Stimulated activated CD8-positive, alpha-beta memory T cell treated with anti-CD3 and anti-CD28 coated beads, Interleukin-15, amount 100 ng/mL, for 1 hour (primary cell): ENCODE results near the gene KLF1.
"Not testable (repeated sequence)": the region's sequence is repeated elsewhere in the genome, so short reads cannot be mapped to it uniquely, and the experiment has no call there.

Experiments used
- DNase-seq: peaks from one replicate; pipeline ENCODE4 v3.0.0-alpha.2; 2020; ENCODE audit warnings: low read depth

KLF1 gene

DNA sequence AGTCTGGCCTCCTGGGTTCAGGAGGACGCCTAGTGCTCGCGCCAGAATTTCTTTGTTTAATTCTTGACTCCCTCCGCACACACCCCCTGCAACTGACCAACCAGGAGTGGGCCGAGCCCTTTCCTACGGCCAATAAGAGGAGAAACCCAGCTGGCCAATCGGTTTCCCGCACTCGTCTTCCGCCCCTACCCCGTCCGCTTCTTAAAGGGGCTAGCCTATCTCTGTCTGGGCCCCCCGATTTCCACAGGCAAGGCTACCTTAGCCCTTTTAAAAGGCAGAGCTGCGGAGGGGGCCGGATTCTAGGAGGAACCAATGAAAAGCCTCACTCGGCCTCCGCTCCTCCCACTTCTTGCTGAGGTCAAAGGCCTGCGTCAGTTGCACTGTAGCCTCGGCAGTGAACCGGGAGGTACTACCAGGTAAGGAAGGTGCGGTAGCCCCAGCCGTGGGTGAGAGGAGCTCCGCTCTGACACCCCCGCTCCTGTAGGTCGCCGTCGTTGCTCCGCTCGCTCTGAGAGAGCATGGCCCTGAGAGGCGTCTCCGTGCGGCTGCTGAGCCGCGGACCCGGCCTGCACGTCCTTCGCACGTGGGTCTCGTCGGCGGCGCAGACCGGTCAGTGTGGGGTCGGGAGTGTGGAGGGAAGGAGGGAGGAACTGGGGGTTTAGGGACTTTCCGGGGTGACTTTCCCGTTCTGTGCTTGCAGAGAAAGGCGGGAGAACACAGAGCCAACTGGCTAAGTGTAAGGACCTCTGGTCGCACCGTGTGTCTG is 4.0 kb upstream of the KLF1 start, which contains the start of gene GCDH:
Gene GCDH (plus strand): TSS at position 374 of the 766 bp plus-strand sequence. CDS start 145 bp downstream, at position 519.
- peak; percentile 89 for DNase-seq

GRCh38 chr19:12890299-12890786 is 3.3 kb upstream of the KLF1 start:
- DNase-seq, result not testable (repeated sequence)

DNA sequence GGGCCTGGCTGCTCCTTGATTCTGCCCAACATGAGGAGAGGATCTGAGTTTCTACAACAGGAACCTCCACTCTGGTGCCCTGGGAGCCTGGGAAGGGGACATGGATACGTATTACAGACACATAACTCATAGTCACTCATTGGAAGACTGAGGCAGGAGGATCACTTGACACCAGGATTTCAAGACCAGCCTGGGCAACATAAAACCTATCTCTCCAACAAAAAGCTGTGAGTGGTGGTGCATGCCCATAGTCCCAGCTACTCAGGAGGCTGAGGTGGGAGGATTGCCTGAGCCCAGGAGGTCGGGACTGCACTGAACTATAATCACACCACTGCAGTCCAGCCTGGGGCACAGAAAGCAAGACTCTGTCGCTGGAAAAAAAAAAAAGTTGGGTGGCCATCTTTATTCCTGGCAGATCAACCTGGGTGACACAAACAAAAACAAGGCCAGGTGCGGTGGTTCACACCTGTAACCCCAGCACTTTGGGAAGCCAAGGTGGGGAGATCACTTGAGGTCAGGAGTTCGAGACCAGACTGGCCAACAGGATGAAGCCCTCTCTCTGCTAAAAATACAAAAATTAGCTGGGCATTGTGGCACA is 1.1 kb upstream of the KLF1 start:
- DNase-seq, result no peak

GRCh38 chr19:12886651-12886968 is 391 bp downstream of the KLF1 start:
- DNase-seq, result no peak

DNA sequence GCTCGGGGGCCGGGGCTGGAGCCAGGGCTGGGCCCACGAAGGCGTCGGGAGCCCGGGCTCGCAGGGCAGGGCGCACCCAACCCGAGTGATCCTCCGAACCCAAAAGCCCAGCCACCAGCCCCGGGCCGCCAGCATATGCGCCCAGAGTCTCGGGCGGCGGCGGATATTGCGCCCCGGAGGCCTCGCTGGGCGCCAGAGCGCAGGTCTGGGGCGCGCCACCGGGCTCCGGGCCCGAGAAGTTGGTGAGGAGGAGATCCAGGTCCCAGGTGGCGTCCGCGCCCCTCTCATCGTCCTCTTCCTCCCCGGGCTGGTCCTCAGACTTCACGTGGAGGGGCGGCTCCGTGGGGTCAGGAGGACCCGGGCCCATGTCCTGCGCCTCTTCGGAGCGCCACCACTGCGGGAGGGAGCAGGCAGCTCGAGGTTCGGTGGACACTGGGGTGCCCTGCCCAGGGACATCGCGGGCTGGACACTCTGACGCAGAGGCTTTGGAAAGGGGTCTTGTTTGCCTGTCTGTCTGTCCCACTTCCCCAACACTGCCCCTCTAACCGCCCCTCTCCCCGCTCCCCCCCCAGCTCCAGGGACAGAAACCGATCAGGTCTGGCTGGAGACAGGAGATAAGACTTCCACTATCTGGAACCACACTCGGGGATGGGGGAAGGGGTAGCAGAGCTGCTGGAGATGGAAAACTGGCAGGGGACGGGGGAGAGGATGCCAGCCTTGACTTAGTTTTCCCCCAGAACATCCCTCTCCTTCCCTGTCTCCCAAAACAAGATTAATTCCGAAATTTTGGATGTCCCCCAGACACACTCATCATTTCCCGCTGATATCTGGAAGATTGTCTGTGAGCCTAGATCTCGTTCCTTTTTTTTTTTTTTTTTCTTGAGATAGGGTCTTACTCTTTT is 1.0 kb downstream of the KLF1 start:
- DNase-seq, result no peak

DNA sequence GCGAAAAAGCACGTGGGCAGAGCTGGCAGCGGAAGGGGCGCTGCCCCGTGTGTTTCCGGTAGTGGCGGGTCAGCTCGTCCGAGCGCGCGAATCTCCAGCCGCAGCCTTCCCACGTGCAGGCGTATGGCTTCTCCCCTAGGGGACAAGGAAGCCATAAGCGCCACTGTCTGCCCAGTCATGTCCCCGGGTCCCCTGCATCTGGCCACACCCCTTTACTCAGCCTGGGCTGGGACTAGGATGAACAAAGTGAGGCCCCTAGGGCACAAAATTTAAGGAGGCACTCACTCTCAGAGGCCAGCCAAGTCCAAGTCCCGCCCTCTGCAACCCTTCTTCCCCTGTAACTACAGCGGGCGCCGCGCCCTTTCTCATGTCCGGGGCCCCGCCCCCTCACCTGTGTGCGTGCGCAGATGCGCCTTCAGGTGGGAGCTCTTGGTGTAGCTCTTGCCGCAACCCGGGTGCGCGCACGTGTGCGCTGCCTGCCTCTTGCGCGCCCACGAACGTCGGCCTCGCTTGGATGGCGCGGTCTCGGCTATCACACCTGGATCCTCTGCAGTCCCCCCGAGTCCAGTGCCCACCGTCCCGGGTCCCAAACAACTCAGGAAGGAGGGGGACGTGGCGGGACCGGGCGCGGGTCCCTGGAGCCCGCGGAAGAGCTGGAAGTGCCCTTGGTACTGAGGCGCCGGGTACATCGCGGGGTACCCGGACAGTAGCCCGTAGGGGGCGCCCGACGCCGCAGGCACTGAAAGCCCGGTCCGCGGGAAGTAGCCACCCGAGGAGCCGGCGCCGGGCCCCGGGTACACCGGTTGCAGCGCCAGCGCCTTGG is 1.9 kb downstream of the KLF1 start:
- DNase-seq, result peak; percentile 63

- no peak for DNase-seq
These were observed 2.4 kb downstream of the KLF1 start for GRCh38 chr19:12884627-12884925.

- DNase-seq, result no peak
These were observed 2.8 kb downstream of the KLF1 start for GRCh38 chr19:12884202-12884601.

GRCh38 chr19:12882589-12882988 is 4.4 kb downstream of the KLF1 start:
- DNase-seq, result no peak

DNA sequence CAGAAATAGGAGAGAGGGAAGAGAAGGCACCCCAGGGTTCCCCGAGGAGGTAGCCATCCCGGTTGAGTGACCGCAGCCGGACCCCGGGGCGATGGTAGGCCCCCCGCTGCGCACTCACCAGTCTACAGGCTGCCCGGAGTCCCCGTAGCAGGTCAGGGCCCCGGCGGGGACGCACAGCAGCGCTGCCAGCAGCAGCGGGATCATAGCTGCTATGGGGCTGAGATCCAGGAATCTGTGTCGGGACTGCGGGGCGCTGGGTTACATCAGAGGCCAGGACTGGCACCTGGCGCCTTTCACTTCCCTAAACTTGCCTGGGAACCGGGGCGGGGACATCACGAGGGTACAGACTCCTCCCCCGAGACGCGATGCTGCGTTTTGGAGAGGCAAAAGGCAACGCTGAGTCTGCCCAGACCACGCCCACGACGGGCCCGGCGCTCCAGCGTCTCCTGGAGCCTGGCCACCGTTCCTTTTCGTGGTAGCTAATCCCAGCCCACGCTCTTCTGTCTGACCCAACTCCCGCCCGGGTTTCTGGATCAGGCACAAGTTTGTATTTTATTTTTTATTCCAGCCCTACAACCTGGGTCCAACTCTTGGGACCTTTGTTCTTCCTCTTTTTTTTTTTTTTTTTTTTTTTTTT is 5.7 kb downstream of the KLF1 start, which contains the start of gene DNASE2:
Gene DNASE2 (minus strand): TSS at position 278 of the 637 bp plus-strand sequence. CDS start 74 bp downstream, at position 204.
- DNase-seq, result peak; percentile 71

- no peak for DNase-seq
These were observed 6.3 kb downstream of the KLF1 start for GRCh38 chr19:12880551-12881171.

DNA sequence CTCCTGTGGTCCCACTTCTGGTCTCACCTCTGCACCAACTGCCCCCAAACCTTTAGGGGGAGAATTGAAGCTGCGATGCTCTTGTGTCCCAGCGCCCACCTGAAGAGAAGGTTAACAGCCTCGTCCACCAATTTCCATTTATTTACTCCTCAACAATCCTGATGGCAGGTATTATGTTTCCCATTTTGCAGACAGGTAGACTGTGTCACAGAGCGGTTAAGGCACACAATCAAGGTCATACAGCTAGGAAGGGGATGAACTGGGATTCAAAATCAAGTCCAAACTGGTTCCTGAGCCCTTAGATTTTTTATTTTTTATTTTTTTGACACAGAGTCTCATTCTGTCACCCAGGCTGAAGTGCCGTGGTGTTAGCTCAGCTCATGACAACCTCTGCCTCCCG is 11.9 kb downstream of the KLF1 start:
- DNase-seq, result no peak

DNA sequence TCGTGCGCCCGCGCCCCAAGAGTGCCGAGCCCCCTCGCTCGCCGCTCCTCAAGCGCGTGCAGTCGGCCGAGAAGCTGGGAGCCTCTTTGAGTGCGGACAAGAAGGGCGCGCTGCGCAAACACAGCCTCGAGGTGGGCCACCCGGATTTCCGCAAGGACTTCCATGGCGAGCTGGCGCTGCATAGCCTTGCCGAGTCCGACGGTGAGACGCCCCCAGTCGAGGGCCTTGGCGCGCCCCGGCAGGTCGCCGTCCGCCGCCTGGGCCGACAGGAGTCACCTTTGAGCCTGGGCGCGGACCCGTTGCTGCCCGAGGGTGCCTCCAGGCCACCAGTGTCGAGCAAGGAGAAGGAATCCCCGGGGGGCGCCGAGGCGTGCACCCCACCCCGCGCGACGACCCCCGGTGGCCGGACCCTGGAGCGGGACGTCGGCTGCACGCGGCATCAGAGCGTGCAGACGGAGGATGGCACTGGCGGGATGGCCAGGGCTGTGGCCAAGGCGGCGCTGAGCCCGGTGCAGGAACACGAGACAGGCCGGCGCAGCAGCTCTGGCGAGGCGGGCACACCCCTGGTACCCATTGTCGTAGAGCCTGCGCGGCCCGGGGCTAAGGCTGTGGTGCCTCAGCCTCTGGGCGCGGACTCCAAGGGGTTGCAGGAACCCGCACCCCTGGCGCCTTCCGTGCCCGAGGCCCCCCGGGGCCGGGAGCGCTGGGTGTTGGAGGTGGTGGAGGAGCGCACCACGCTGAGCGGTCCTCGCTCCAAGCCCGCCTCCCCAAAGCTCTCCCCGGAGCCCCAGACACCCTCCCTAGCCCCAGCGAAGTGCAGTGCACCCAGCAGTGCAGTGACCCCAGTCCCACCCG is 12.9 kb downstream of the KLF1 start:
- DNase-seq, result no peak

DNA sequence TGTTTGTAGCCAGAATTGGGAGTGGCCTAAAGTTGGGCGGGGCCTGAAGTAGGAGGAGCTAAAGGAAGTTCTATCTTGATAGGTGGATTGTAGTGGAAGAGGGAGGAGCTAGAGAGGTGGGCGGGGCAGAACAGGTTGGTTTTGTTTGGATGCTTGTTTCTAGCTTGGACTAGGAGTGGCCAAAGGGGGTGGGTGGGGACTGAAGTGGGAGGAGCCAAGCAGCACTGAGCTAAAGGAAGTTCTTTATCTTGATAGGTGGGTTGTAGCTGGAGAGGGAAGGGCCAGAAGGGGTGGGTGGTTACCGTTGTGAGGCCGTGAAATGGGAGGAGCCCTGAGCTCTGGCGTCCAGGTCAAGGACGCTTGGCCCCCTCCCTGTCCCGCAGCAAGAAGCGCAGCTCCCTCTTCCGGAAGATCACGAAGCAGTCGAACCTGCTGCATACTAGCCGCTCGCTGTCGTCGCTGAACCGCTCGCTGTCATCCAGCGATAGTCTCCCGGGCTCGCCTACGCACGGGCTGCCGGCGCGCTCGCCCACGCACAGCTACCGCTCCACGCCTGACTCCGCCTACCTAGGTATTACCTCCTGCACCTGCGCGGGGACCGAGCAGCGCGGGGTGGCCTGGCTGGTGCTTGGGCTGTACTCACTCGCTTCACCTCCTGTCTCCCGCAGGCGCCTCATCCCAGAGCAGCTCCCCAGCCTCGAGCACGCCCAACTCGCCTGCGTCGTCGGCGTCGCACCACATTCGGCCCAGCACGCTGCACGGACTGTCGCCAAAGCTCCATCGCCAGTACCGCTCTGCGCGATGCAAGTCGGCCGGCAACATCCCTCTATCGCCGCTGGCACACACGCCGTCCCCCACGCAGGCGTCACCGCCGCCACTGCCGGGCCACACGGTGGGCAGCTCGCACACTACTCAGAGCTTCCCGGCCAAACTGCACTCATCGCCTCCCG is 13.8 kb downstream of the KLF1 start:
- DNase-seq, result no peak

DNA sequence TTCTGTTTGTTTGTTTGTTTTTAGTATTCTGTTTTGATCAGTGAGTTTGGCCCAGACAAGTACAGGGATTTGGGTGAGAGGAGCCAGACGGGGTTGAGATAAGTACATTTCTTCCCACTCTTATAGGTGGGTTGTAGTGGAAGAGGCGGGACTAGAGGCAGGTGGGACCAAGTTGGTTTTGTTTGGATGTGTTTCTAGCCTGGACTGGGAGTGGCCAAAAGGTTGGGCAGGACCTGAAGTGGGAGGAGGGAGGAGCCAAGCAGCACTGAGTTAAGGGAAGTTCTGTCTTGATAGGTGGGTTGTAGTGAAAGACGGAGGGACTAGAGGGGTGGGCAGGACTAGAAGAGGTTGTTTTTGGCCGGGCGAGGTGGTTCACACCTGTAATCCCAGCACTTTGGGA is 14.7 kb downstream of the KLF1 start:
- DNase-seq, result no peak

- DNase-seq, result no peak
These were observed 15.3 kb downstream of the KLF1 start for GRCh38 chr19:12871681-12872080.

DNA sequence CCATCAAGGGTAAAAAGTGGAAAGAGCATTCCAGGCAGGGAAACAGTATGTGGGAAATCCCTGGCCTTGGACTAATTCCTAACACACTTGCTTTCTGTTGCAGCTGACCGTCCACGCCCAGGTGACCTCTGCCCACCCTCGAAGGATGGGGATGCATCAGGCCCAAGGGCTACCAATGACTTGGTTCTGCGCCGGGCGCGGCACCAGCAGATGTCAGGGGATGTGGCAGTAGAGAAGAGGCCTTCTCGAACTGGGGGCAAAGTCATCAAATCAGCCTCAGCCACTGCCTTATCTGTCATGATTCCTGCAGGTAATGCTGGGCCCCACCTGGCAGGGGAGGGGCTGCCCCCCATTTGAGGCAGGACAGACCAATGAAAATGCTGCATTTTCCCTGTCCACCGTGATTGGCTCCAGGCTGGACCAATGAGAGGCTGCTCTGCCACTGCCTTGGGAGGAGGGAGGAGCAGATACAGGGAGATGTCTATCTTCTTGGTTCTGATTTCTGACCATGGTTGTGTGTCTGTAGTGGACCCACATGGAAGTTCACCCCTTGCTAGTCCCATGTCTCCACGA is 18.4 kb downstream of the KLF1 start:
- DNase-seq, result no peak
